Mucosa of descending colon (tissue), 3 donors: Measurements from ENCODE around the gene LGI1. TPM values are rescaled to one million over a fixed set of nuclear protein-coding genes. Genes with fewer than 3 reads are reported as not detected.

Experiments
- ATAC-seq: fragments of 200-7000 bp; cut with Tn5 transposase; one replicate; pipeline ENCODE4 v1.9.1; 2020; ENCODE audit warnings: mild to moderate bottlenecking, moderate library complexity
- DNase-seq, 3 donors: peaks; one replicate each; pipeline ENCODE4 v3.0.0-alpha.2; 2020
- H3K36me3 ChIP-seq: fragments of 200-600 bp; one replicate; pipeline ENCODE4 v1.8.0; 2021; ENCODE audit warnings: low read depth, mild to moderate bottlenecking
- H3K4me1 ChIP-seq: fragments of 200-600 bp; one replicate; pipeline ENCODE4 v1.8.0; 2021; ENCODE audit warnings: low read depth, mild to moderate bottlenecking
- H3K4me3 ChIP-seq: fragments of 200-600 bp; one replicate; pipeline ENCODE4 v1.8.0; 2021; ENCODE audit warnings: mild to moderate bottlenecking
- H3K9me3 ChIP-seq: fragments of 200-600 bp; one replicate; pipeline ENCODE4 v1.8.0; 2021; ENCODE audit warnings: mild to moderate bottlenecking
- intact Hi-C, 2 donors: fragments of 100-400 bp; cut with DNase I in 1 of 2; cut with micrococcal nuclease in 1 of 2; formaldehyde crosslinking; loops; one replicate each; pipeline versions ENCODE4 v1.11.0 to v1.11.1; 2022; cut with DNase I, micrococcal nuclease
- total RNA-seq, 3 donors: library from RNA; stranded (reverse); fragmentation: NEBNext Ultra II Directional in 2 of 3; extraction: Animal tissue kit (Norgen Biotek cat#: 25700) in 2 of 3; gene quantifications; one replicate each; pipeline versions ENCODE4 v1.2.1 to v1.2.4, GENCODE V29; 2021 to 2023
- TF ChIP-seq, protein P1 (sequence below): fragments of 200-600 bp; IDR thresholded peaks from one replicate; pipeline ENCODE4 v1.8.0; 2022; ENCODE audit warnings: antibody characterized with exemption, mild to moderate bottlenecking
- donor health status: DM: no; HTN: no; CAD: no; lungs with moderate emphysema.
- donor health status: DM: no; HTN: no; CAD: no.
- donor health status: DM: no; HTN: yes; CAD: no.

The LGI1 gene
- total RNA-seq, 3 donors from 2014 or later, result 0.69 to 6.3 (median 1.3) TPM

DNA sequence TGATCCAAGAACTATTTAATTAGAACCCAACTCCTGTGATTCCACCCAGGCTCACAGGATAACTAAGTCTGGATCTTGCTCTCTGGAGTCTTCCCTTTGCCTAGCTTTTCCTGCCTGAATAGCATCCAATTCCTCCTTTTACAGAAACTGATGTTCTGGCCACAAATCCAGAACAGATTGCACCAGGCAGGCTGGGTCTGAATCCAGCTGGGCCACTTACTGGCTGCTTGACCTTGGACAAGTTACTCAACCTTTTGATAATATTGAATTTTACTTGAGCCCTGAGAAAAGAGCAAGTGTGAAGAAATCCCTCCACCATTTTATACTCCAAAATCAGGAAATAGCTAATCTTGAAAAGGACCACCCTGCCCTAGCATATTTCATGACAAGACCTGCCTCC lies 80.5 kb downstream of the LGI1 start:
- no peak for ATAC-seq
- Histone ChIP-seq H3K4me3 (no peak overlapping the region), H3K4me1 (no peaks in the 10 kb centered on the region), H3K9me3 (peaks cover 5% of the 10 kb centered on the region), H3K36me3 (no peaks in the 10 kb centered on the region)
- no peak for DNase-seq
- TF ChIP-seq, protein P1, sequence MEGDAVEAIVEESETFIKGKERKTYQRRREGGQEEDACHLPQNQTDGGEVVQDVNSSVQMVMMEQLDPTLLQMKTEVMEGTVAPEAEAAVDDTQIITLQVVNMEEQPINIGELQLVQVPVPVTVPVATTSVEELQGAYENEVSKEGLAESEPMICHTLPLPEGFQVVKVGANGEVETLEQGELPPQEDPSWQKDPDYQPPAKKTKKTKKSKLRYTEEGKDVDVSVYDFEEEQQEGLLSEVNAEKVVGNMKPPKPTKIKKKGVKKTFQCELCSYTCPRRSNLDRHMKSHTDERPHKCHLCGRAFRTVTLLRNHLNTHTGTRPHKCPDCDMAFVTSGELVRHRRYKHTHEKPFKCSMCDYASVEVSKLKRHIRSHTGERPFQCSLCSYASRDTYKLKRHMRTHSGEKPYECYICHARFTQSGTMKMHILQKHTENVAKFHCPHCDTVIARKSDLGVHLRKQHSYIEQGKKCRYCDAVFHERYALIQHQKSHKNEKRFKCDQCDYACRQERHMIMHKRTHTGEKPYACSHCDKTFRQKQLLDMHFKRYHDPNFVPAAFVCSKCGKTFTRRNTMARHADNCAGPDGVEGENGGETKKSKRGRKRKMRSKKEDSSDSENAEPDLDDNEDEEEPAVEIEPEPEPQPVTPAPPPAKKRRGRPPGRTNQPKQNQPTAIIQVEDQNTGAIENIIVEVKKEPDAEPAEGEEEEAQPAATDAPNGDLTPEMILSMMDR, result no peak
- intact Hi-C loops, result no loop called here

- H3K36me3 ChIP-seq, result no peaks in the 10 kb centered on the region
- DNase-seq (no peak), ATAC-seq (no peak)
- TF ChIP-seq, protein P1, result no peak
- no peak overlapping the region for H3K4me3 ChIP-seq
- intact Hi-C loops, result no loop called here
- H3K4me1 ChIP-seq, result no peaks in the 10 kb centered on the region
- no peaks in the 10 kb centered on the region for H3K9me3 ChIP-seq
Observed at GRCh38 chr10:93841961-93842360, 84.2 kb downstream of the LGI1 start.

GRCh38 chr10:93844979-93845626 lies 87.4 kb downstream of the LGI1 start:
- Histone ChIP-seq H3K9me3 (no peaks in the 10 kb centered on the region), H3K4me3 (no peak overlapping the region), H3K4me1 (no peaks in the 10 kb centered on the region), H3K36me3 (no peaks in the 10 kb centered on the region)
- no peak for DNase-seq
- TF ChIP-seq, protein P1, result no peak
- intact Hi-C loops, result no loop called here
- ATAC-seq, result no peak

Other genes starting within 250 kb of the LGI1 start
- 10 to 100 TPM; 17.4 to 36.3 (median 28.7) TPM for gene FFAR4, start 191.3 kb upstream of the LGI1 start, total RNA-seq
- 1 to 10 TPM; 5.2 to 7.0 (median 6.6) TPM for gene RBP4, start 156.7 kb upstream of the LGI1 start, total RNA-seq
- gene PDE6C, start 145.4 kb upstream of the LGI1 start, total RNA-seq, result not detected
- gene FRA10AC1, start 55.3 kb upstream of the LGI1 start, total RNA-seq, result 10 to 100 TPM; 11.4 to 16.8 (median 15.3) TPM
- gene SLC35G1, start 136.0 kb downstream of the LGI1 start, total RNA-seq, result 10 to 100 TPM; 15.2 to 35.1 (median 17.3) TPM
- gene PLCE1, start 236.0 kb downstream of the LGI1 start, total RNA-seq, result 10 to 100 TPM; 36.1 to 68.9 (median 39.3) TPM